Smooth muscle cell (in vitro differentiated cells): ENCODE measurements around the gene CSRP1. TPM values are rescaled to one million over a fixed set of nuclear protein-coding genes. Genes with fewer than 3 reads are reported as not detected.
A peak's percentile ranks its signal among the peaks of the same experiment; 100 is the strongest.

Experiments used
- DNase-seq: peaks from one replicate; lab custom pipeline; 2025; ENCODE audit not compliant: unreplicated experiment; lab: John Stamatoyannopoulos, UW
- H2AFZ ChIP-seq: fragments of 200-600 bp; sonication (generic); 2 replicates; pipeline ENCODE4 v1.6.0; 2016; ENCODE audit warnings: antibody characterized with exemption, low read depth, mild to moderate bottlenecking
- H3F3A ChIP-seq: fragments of 200-600 bp; sonication (generic); 2 replicates; pipeline ENCODE4 v1.6.0; 2017; ENCODE audit warnings: antibody characterized with exemption, low read depth
- H3K27ac ChIP-seq: fragments of 200-600 bp; sonication (generic); 2 replicates; pipeline ENCODE4 v1.5.1; 2016; ENCODE audit warnings: low read depth, mild to moderate bottlenecking
- H3K27me3 ChIP-seq: fragments of 200-600 bp; sonication (generic); 2 replicates; pipeline ENCODE4 v1.6.1; 2016; ENCODE audit warnings: low read depth, mild to moderate bottlenecking
- H3K36me3 ChIP-seq: fragments of 200-600 bp; sonication (generic); 2 replicates; pipeline ENCODE4 v1.5.1; 2016; ENCODE audit warnings: low read depth
- H3K4me1 ChIP-seq: fragments of 200-600 bp; sonication (generic); 2 replicates; pipeline ENCODE4 v1.5.1; 2016; ENCODE audit warnings: low read depth
- H3K4me2 ChIP-seq: fragments of 200-600 bp; sonication (generic); 2 replicates; pipeline ENCODE4 v1.6.0; 2016; ENCODE audit warnings: mild to moderate bottlenecking
- H3K4me3 ChIP-seq: fragments of 200-600 bp; sonication (generic); 2 replicates; pipeline ENCODE4 v1.5.1; 2016; ENCODE audit warnings: mild to moderate bottlenecking
- H3K79me2 ChIP-seq: fragments of 200-600 bp; sonication (generic); 2 replicates; pipeline ENCODE4 v1.6.0; 2016; ENCODE audit warnings: low read depth, mild to moderate bottlenecking
- H3K9ac ChIP-seq: fragments of 200-600 bp; sonication (generic); 2 replicates; pipeline ENCODE4 v1.6.0; 2016; ENCODE audit warnings: low read depth
- H3K9me3 ChIP-seq: fragments of 200-600 bp; sonication (generic); replicated peaks from 2 replicates; pipeline ENCODE4 v1.5.1; 2016; ENCODE audit warnings: low read depth
- H4K20me1 ChIP-seq: fragments of 200-600 bp; sonication (generic); 2 replicates; pipeline ENCODE4 v1.6.0; 2016; ENCODE audit warnings: low read depth
- CTCF ChIP-seq: fragments of 200-600 bp; sonication (generic); IDR thresholded peaks from 2 replicates; pipeline ENCODE4 v1.5.1; 2017; ENCODE audit warnings: borderline replicate concordance, mild to moderate bottlenecking, antibody characterized with exemption; ENCODE audit not compliant: insufficient read depth, poor library complexity, severe bottlenecking
- WGBS: methylation state at CpG from one replicate; pipeline ENCODE4 v1.1.7; 2016; ENCODE audit warnings: low lambda C conversion rate; 5-methylcytosine and 5-hydroxymethylcytosine counted together
- polyA plus RNA-seq: library from polyadenylated mRNA; unstranded; fragments of >200 nt; fragmentation: Nextera tagmentation; extraction: Ambion mirVana; gene quantifications from 2 replicates; pipeline ENCODE4 v1.2.1, GENCODE V29; 2016
- total RNA-seq: library from RNA; depleted of rRNA; stranded (reverse); fragments of >200 nt; gene quantifications from 2 replicates; pipeline ENCODE4 v1.2.3, GENCODE V29; 2014

The CSRP1 gene
- total and polyA plus RNA-seq, 2 experiments from 2014 or later: 202 to 345 TPM

DNA sequence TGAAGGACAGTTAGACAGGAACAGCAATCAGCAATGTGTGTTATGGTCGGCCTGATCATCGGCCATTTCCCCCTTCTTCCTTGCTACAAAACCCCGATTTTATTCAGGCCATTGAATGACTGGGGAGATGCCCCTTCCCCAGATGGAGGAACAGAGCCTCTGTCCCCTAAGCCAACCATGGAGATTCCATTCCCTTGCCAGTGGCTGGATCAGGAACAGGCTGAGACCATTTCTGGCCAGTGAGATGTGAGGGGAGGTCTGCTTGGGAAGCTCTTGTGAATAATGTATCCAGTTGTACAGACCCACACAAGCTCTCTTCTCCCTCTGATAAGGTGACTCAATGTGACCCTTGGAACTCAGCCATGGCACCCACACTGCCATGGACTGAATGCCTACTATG, 7.7 kb downstream of the CSRP1 start:
- Histone ChIP-seq H3K27ac (no peak overlapping the region), H3K27me3 (no peaks in the 10 kb centered on the region), H3K4me1 (peaks cover 52% of the 10 kb centered on the region), H3K79me2 (peaks cover 67% of the 10 kb centered on the region), H3F3A (peaks cover 43% of the 10 kb centered on the region), H3K4me3 (no peak overlapping the region), H3K9me3 (no peaks in the 10 kb centered on the region), H2AFZ (no peak overlapping the region), H3K4me2 (peak overlapping the region; percentile 32), H3K36me3 (no peaks in the 10 kb centered on the region), H3K9ac (no peak overlapping the region), H4K20me1 (peaks cover 56% of the 10 kb centered on the region)
- DNase-seq: no peak
- no peak for TF ChIP-seq CTCF
- WGBS: 95% methylated on average over 3 of the region's 3 CpGs

- H4K20me1 ChIP-seq: peaks cover 62% of the 10 kb centered on the region
These were observed 8.3 kb downstream of the CSRP1 start for GRCh38 chr1:201498621-201499020.

GRCh38 chr1:201497935-201498509, 8.9 kb downstream of the CSRP1 start:
- no peak for DNase-seq
- no peaks in the 10 kb centered on the region for H3K9me3 ChIP-seq
- peaks cover 3% of the 10 kb centered on the region for H3K36me3 ChIP-seq
- 91% methylated on average over 16 of the region's 16 CpGs for WGBS
- H3K27me3 ChIP-seq: no peaks in the 10 kb centered on the region
- no peak overlapping the region for H3K9ac ChIP-seq
- no peak overlapping the region for H3K4me2 ChIP-seq
- no peak overlapping the region for H3K4me3 ChIP-seq
- H3K4me1 ChIP-seq: peaks cover 51% of the 10 kb centered on the region
- H3K27ac ChIP-seq: no peak overlapping the region
- no peak overlapping the region for H2AFZ ChIP-seq
- peaks cover 68% of the 10 kb centered on the region for H4K20me1 ChIP-seq
- peaks cover 42% of the 10 kb centered on the region for H3F3A ChIP-seq
- H3K79me2 ChIP-seq: peaks cover 79% of the 10 kb centered on the region
- TF ChIP-seq CTCF: no peak

More at GRCh38 chr1:201498621-201499020, 8.3 kb downstream of the CSRP1 start:
- DNase-seq: no peak
- Histone ChIP-seq H3K36me3 (no peaks in the 10 kb centered on the region), H3K27ac (no peak overlapping the region), H3K4me2 (peak overlapping the region; percentile 32), H3K27me3 (no peaks in the 10 kb centered on the region), H3K4me3 (no peak overlapping the region), H3K9me3 (no peaks in the 10 kb centered on the region), H2AFZ (no peak overlapping the region), H3K4me1 (peaks cover 50% of the 10 kb centered on the region), H3K9ac (no peak overlapping the region), H3K79me2 (peaks cover 73% of the 10 kb centered on the region), H3F3A (peaks cover 41% of the 10 kb centered on the region)
- TF ChIP-seq CTCF: no peak
- WGBS: 75% methylated on average over 8 of the region's 8 CpGs

GRCh38 chr1:201496296-201496690, 10.6 kb downstream of the CSRP1 start:
- Histone ChIP-seq H4K20me1 (peaks cover 85% of the 10 kb centered on the region), H3K9ac (peak overlapping the region; percentile 61), H3K36me3 (peaks cover 5% of the 10 kb centered on the region), H2AFZ (no peak overlapping the region), H3K4me1 (peaks cover 41% of the 10 kb centered on the region), H3K27me3 (no peaks in the 10 kb centered on the region), H3K4me3 (no peak overlapping the region), H3K9me3 (no peaks in the 10 kb centered on the region), H3K27ac (peak overlapping the region; percentile 82), H3K4me2 (peak overlapping the region; percentile 68), H3F3A (peaks cover 31% of the 10 kb centered on the region), H3K79me2 (peaks cover 76% of the 10 kb centered on the region)
- no peak for TF ChIP-seq CTCF
- WGBS: 18% methylated on average over 8 of the region's 8 CpGs
- no peak for DNase-seq
